ENCODE data around the gene ZRANB3. TPM values are rescaled to one million over a fixed set of nuclear protein-coding genes. Genes with fewer than 3 reads are reported as not detected.

ZRANB3 gene
- total and polyA plus RNA-seq, 4 donors, result 2.5 to 7.2 (median 4.1) TPM

GRCh38 chr2:135097532-135098231 lies 433.3 kb downstream of the ZRANB3 start:
- Histone ChIP-seq H3K4me3 (ENCODE audit: low read depth in 1 of 3, low read length in 3 of 3) (no peak overlapping the region), H3K36me3 (ENCODE audit: control insufficient read depth in 4 of 4, insufficient read depth in 3 of 4, low read depth in 1 of 4, low read length in 3 of 4) (peaks cover 2 to 14% (median 9%) of the 10 kb centered on the region in 4 donors), H3K9me3 (ENCODE audit: control insufficient read depth in 4 of 4, low read length in 3 of 4) (no peaks in the 10 kb centered on the region), H3K4me1 (ENCODE audit: control insufficient read depth in 4 of 4, insufficient read depth in 4 of 4, low read length in 3 of 4) (peaks cover 0 to 4% (median under 1%) of the 10 kb centered on the region in 4 donors), H3K27ac (ENCODE audit: low read depth in 1 of 2, low read length in 2 of 2) (no peak overlapping the region), H3K9ac (ENCODE audit: low read depth in 1 of 2, low read length in 2 of 2) (no peak overlapping the region), H3K27me3 (ENCODE audit: control insufficient read depth in 4 of 4, insufficient read depth in 4 of 4, low read length in 3 of 4) (no peaks in the 10 kb centered on the region)
- 99% methylated on average over 2 of the region's 2 CpGs for WGBS
- DNase-seq (ENCODE audit: low spot score), result no peak
- TF ChIP-seq ZBTB33 (IDR thresholded peaks at IDR 0.05) (no peak), RAD21 (IDR thresholded peaks at IDR 0.05) (no peak), FOXA1 (IDR thresholded peaks at IDR 0.05) (no peak), ATF3 (IDR thresholded peaks at IDR 0.05) (no peak), JUND (IDR thresholded peaks at IDR 0.05) (no peak), NR2F2 (IDR thresholded peaks at IDR 0.05) (no peak)

- Histone ChIP-seq H3K27ac (ENCODE audit: low read depth in 1 of 2, low read length in 2 of 2) (no peak overlapping the region), H3K4me1 (ENCODE audit: control insufficient read depth in 4 of 4, insufficient read depth in 4 of 4, low read length in 3 of 4) (peaks cover 0 to 6% (median 4%) of the 10 kb centered on the region in 4 donors), H3K4me3 (ENCODE audit: low read depth in 1 of 3, low read length in 3 of 3) (no peak overlapping the region), H3K27me3 (ENCODE audit: control insufficient read depth in 4 of 4, insufficient read depth in 4 of 4, low read length in 3 of 4) (no peaks in the 10 kb centered on the region), H3K9me3 (ENCODE audit: control insufficient read depth in 4 of 4, low read length in 3 of 4) (no peaks in the 10 kb centered on the region), H3K9ac (ENCODE audit: low read depth in 1 of 2, low read length in 2 of 2) (no peak overlapping the region), H3K36me3 (ENCODE audit: control insufficient read depth in 4 of 4, insufficient read depth in 3 of 4, low read depth in 1 of 4, low read length in 3 of 4) (peaks cover 2 to 14% (median 9%) of the 10 kb centered on the region in 4 donors)
- TF ChIP-seq FOXA1 (IDR thresholded peaks at IDR 0.05) (no peak), MAX (IDR thresholded peaks at IDR 0.05) (no peak), SP1 (IDR thresholded peaks at IDR 0.05) (no peak), HNF4G (IDR thresholded peaks at IDR 0.05) (no peak), JUND (IDR thresholded peaks at IDR 0.05) (no peak), NR2F2 (IDR thresholded peaks at IDR 0.05) (no peak), CTCF (IDR thresholded peaks at IDR 0.05; ENCODE audit: low read depth, low read length, missing input control) (no peak), RXRA (IDR thresholded peaks at IDR 0.05) (no peak), GABPA (IDR thresholded peaks at IDR 0.05 in 1 of 2, conservative IDR thresholded peaks at IDR 0.05 in 1 of 2) (no peak), YY1 (IDR thresholded peaks at IDR 0.05) (no peak), FOXA2 (IDR thresholded peaks at IDR 0.05) (no peak), REST (IDR thresholded peaks at IDR 0.05) (no peak), RAD21 (IDR thresholded peaks at IDR 0.05) (no peak), ZBTB33 (IDR thresholded peaks at IDR 0.05) (no peak), ATF3 (IDR thresholded peaks at IDR 0.05) (no peak)
- WGBS, result 87% methylated on average over 4 of the region's 4 CpGs
- no peak for DNase-seq (ENCODE audit: low spot score)
Observed at GRCh38 chr2:135096665-135097446, 434.2 kb downstream of the ZRANB3 start.

Data from liver (tissue), 9 donors.